SK-N-SH (cell line): ENCODE measurements around the gene PPP1R12C. TPM values are rescaled to one million over a fixed set of nuclear protein-coding genes. Genes with fewer than 3 reads are reported as not detected.
A peak's percentile ranks its signal among the peaks of the same experiment; 100 is the strongest.

Source experiments
- CTCF ChIA-PET: fragments of 300-600, 350-600 bp; formaldehyde crosslinking; extraction: SDS; loops from one replicate; lab custom pipeline; 2021; lab: Yijun Ruan, JAX
- POLR2A ChIA-PET: fragments of 350-600 bp; sonication (Branson Sonifier 250); formaldehyde crosslinking; extraction: SDS; loops from one replicate; lab custom pipeline; 2020; ENCODE audit warnings: antibody characterized with exemption, inconsistent platforms; lab: Yijun Ruan, JAX
- DNase-seq: peaks from one replicate; pipeline ENCODE4 v3.0.0; 2012
- H2AFZ ChIP-seq: fragments of 200-600 bp; sonication (generic); 2 replicates; pipeline ENCODE4 v1.8.1; 2016; ENCODE audit warnings: antibody characterized with exemption, mild to moderate bottlenecking, low read depth
- H3F3A ChIP-seq: fragments of 200-600 bp; sonication (generic); replicated peaks from 2 replicates; pipeline ENCODE3; 2016; ENCODE audit warnings: antibody characterized with exemption, mild to moderate bottlenecking; ENCODE audit not compliant: insufficient read depth
- H3K27ac ChIP-seq, 2 experiments: fragments of 200-500 bp in 1 of 2; fragments of 200-600 bp in 1 of 2; sonication (Bioruptor generic) in 1 of 2; sonication (generic), shearing (Covaris generic) in 1 of 2; 2 replicates each; pipeline versions ENCODE4 v1.5.1 to v1.6.1; 2014 to 2016; ENCODE audit warnings: low read depth in 2 of 2, inconsistent platforms in 1 of 2, low read length in 1 of 2, mild to moderate bottlenecking in 1 of 2, mixed read lengths in 1 of 2
- H3K27me3 ChIP-seq: fragments of 200-600 bp; sonication (generic), shearing (Covaris generic); 2 replicates; pipeline ENCODE4 v1.6.1; 2016; ENCODE audit warnings: mixed run types; ENCODE audit not compliant: insufficient read depth
- H3K36me3 ChIP-seq, 2 experiments: fragments of 200-500 bp in 1 of 2; fragments of 200-600 bp in 1 of 2; sonication (Bioruptor generic) in 1 of 2; sonication (generic) in 1 of 2; replicated peaks in 1 of 2; 2 replicates each; pipeline versions ENCODE3 to v1.5.1; 2014 to 2016; ENCODE audit warnings: low read length in 1 of 2, mild to moderate bottlenecking in 1 of 2; ENCODE audit not compliant: insufficient read depth in 2 of 2, control insufficient read depth in 1 of 2
- H3K4me1 ChIP-seq, 2 experiments: fragments of 200-500 bp in 1 of 2; fragments of 200-600 bp in 1 of 2; sonication (Bioruptor generic) in 1 of 2; sonication (generic), shearing (Covaris generic) in 1 of 2; 2 replicates each; pipeline versions ENCODE4 v1.5.1 to v1.6.1; 2014 to 2016; ENCODE audit warnings: low read depth in 1 of 2, low read length in 1 of 2, mixed run types in 1 of 2; ENCODE audit not compliant: insufficient read depth in 2 of 2, control insufficient read depth in 1 of 2
- H3K4me2 ChIP-seq: fragments of 200-600 bp; sonication (generic), shearing (Covaris generic); 2 replicates; pipeline ENCODE4 v1.6.1; 2017; ENCODE audit warnings: mixed run types
- H3K4me3 ChIP-seq, 2 experiments: fragments of 200-500 bp in 1 of 2; fragments of 200-600 bp in 1 of 2; sonication (Bioruptor generic) in 1 of 2; sonication (generic), shearing (Covaris generic) in 1 of 2; 2 replicates each; pipeline versions ENCODE4 v1.5.1 to v1.8.1; 2014 to 2016; ENCODE audit warnings: low read depth in 2 of 2, inconsistent platforms in 1 of 2, low read length in 1 of 2, mild to moderate bottlenecking in 1 of 2, mixed read lengths in 1 of 2, moderate library complexity in 1 of 2
- H3K79me2 ChIP-seq: fragments of 200-600 bp; sonication (generic); 2 replicates; pipeline ENCODE4 v1.8.1; 2017; ENCODE audit warnings: mild to moderate bottlenecking; ENCODE audit not compliant: insufficient read depth
- H3K9ac ChIP-seq: fragments of 200-600 bp; sonication (generic); 2 replicates; pipeline ENCODE4 v1.6.1; 2017; ENCODE audit warnings: mixed run types
- H3K9me2 ChIP-seq: fragments of 200-600 bp; sonication (generic); 2 replicates; pipeline ENCODE4 v1.6.1; 2017; ENCODE audit warnings: mixed run types
- H3K9me3 ChIP-seq: fragments of 200-600 bp; sonication (generic); 2 replicates; pipeline ENCODE4 v1.6.1; 2017; ENCODE audit warnings: mixed run types, mild to moderate bottlenecking, moderate library complexity
- H4K20me1 ChIP-seq: fragments of 200-600 bp; sonication (generic); 2 replicates; pipeline ENCODE4 v1.6.1; 2017; ENCODE audit warnings: mild to moderate bottlenecking, mixed run types; ENCODE audit not compliant: insufficient read depth
- CHD2 ChIP-seq: fragments of 150-350 bp; IDR thresholded peaks from 2 replicates; pipeline ENCODE4 v1.6.1; 2018; ENCODE audit warnings: low read length; ENCODE audit not compliant: partially characterized antibody
- CTCF ChIP-seq: fragments of 200-600 bp; sonication (generic); IDR thresholded peaks from 2 replicates; pipeline ENCODE4 v1.6.1; 2017; ENCODE audit warnings: antibody characterized with exemption, mild to moderate bottlenecking, moderate library complexity
- MAX ChIP-seq: IDR thresholded peaks from 2 replicates; pipeline ENCODE4 v1.4.0; 2012; ENCODE audit warnings: low read depth
- NFIC ChIP-seq: IDR thresholded peaks from 2 replicates; pipeline ENCODE4 v1.4.0; 2012; ENCODE audit warnings: borderline replicate concordance
- RAD21 ChIP-seq: IDR thresholded peaks from 2 replicates; pipeline ENCODE4 v1.6.1; 2012; ENCODE audit warnings: mild to moderate bottlenecking, low read length
- RFX5 ChIP-seq: IDR thresholded peaks from 2 replicates; pipeline ENCODE4 v1.6.1; 2012; ENCODE audit warnings: mild to moderate bottlenecking, improper control_type of control experiment, low read length
- RXRA ChIP-seq: IDR thresholded peaks from 2 replicates; pipeline ENCODE4 v1.4.0; 2012; ENCODE audit warnings: low read depth, mild to moderate bottlenecking, borderline replicate concordance
- ZBTB33 ChIP-seq: IDR thresholded peaks from 2 replicates; pipeline ENCODE4 v1.4.0; 2012; ENCODE audit warnings: low read depth, borderline replicate concordance
- WGBS: methylation state at CpG from one replicate; pipeline ENCODE4 v1.1.6; 2017; ENCODE audit warnings: low lambda C conversion rate; 5-methylcytosine and 5-hydroxymethylcytosine counted together
- polyA plus RNA-seq, 3 experiments: library from polyadenylated mRNA; depleted of rRNA; stranded (reverse); fragments of >200 nt; gene quantifications; 2 replicates each; pipeline ENCODE4 v1.2.3, GENCODE V29; 2012

The PPP1R12C gene
- polyA plus RNA-seq, 1 of the 3 experiments (the other 2 are of a cell fraction): 83.9 TPM

- ChIA-PET POLR2A (interaction anchor here (0.7 to 1.0 kb wide), 2 partner anchors 266 to 353 kb away, joined by 3 to 4 read pairs; partner anchors contain the start of gene UBE2S), CTCF (interaction anchor here (0.6 to 9.7 kb wide), 60 partner anchors 9 to 495 kb away, joined by 3 to 116 read pairs (median 4); partner anchors contain the start of genes BRSK1, DNAAF3, GARIN5B and HSPBP1)
- Histone ChIP-seq H3K36me3 (no peaks in the 10 kb centered on the region), H3K4me2 (peak overlapping the region; percentile 75), H3K4me1 (peaks cover 0 to 4% of the 10 kb centered on the region in 2 experiments; a peak in 1 of 4 replicates), H3K9me2 (no peaks in the 10 kb centered on the region), H3K9ac (no peak overlapping the region), H3F3A (no peaks in the 10 kb centered on the region), H3K27ac (no peak overlapping the region), H4K20me1 (no peaks in the 10 kb centered on the region), H3K9me3 (no peaks in the 10 kb centered on the region), H2AFZ (0 out of 2 replicates have a peak overlapping the region, but pooled peaks have one; percentile 57), H3K79me2 (no peaks in the 10 kb centered on the region), H3K4me3 (0 out of 4 replicates have a peak overlapping the region, but pooled peaks of 1 of the 2 experiments have one; percentile 60), H3K27me3 (peaks cover 7% of the 10 kb centered on the region; the same call in 1 of the 2 replicates)
- TF ChIP-seq ZBTB33 (no peak), MAX (no peak), CHD2 (no peak)
- DNase-seq: peak; percentile 35
- WGBS: 31% methylated on average over 15 of the region's 21 CpGs
Observed at GRCh38 chr19:55141696-55142095, 24.3 kb upstream of the PPP1R12C start.

- Histone ChIP-seq H3K4me1 (peaks cover 0 to 4% of the 10 kb centered on the region in 2 experiments; a peak in 1 of 4 replicates), H3K4me3 (no peak overlapping the region), H4K20me1 (no peaks in the 10 kb centered on the region), H3K27ac (no peak overlapping the region), H3K9ac (no peak overlapping the region), H3K4me2 (no peak overlapping the region), H3F3A (peaks cover 4% of the 10 kb centered on the region), H3K27me3 (peaks cover 9% of the 10 kb centered on the region; the same call in 1 of the 2 replicates), H3K9me2 (no peaks in the 10 kb centered on the region), H3K9me3 (no peaks in the 10 kb centered on the region), H3K79me2 (no peaks in the 10 kb centered on the region), H2AFZ (no peak overlapping the region), H3K36me3 (no peaks in the 10 kb centered on the region)
- WGBS: 72% methylated on average over 9 of the region's 9 CpGs
- CTCF ChIA-PET: no interaction called here
- TF ChIP-seq CTCF (no peak), RXRA (no peak), ZBTB33 (no peak), CHD2 (no peak), NFIC (no peak), RAD21 (no peak), RFX5 (no peak)
- POLR2A ChIA-PET: no interaction called here
- no peak for DNase-seq
Observed at GRCh38 chr19:55137915-55138314, 20.5 kb upstream of the PPP1R12C start.
